Osteocyte (in vitro differentiated cells): ENCODE results near the gene PTK7. TPM values are rescaled to one million over a fixed set of nuclear protein-coding genes. Genes with fewer than 3 reads are reported as not detected.

Source experiments
- DNase-seq: peaks from one replicate; pipeline ENCODE4 v3.0.0; 2021; ENCODE audit warnings: mixed read lengths; ENCODE audit not compliant: unreplicated experiment; ENCODE audit errors: extremely low spot score
- H3K27ac Mint-ChIP-seq: one replicate; pipeline ENCODE4 v1.8.0; 2021; ENCODE audit warnings: mild to moderate bottlenecking, mixed read lengths; ENCODE audit not compliant: unreplicated experiment
- H3K27me3 Mint-ChIP-seq: one replicate; pipeline ENCODE4 v1.8.0; 2021; ENCODE audit warnings: mixed read lengths; ENCODE audit not compliant: unreplicated experiment
- H3K36me3 Mint-ChIP-seq: one replicate; pipeline ENCODE4 v1.8.0; 2021; ENCODE audit warnings: mixed read lengths; ENCODE audit not compliant: unreplicated experiment
- H3K4me1 Mint-ChIP-seq: one replicate; pipeline ENCODE4 v1.8.0; 2021; ENCODE audit warnings: mixed read lengths; ENCODE audit not compliant: unreplicated experiment
- H3K4me3 Mint-ChIP-seq: one replicate; pipeline ENCODE4 v1.8.0; 2021; ENCODE audit warnings: mild to moderate bottlenecking, moderate library complexity, mixed read lengths; ENCODE audit not compliant: unreplicated experiment
- H3K9me3 Mint-ChIP-seq: one replicate; pipeline ENCODE4 v1.8.0; 2021; ENCODE audit warnings: mixed read lengths; ENCODE audit not compliant: unreplicated experiment
- total RNA-seq: library from RNA; stranded (reverse); gene quantifications from 2 replicates; pipeline ENCODE4 v1.2.1, GENCODE V29; 2021
- TF ChIP-seq, protein P1 (sequence below): fragments of 200-600 bp; sonication (generic); IDR thresholded peaks from 2 replicates; pipeline ENCODE4 v1.5.0; 2021; ENCODE audit warnings: antibody characterized with exemption, mild to moderate bottlenecking, moderate library complexity

The PTK7 gene
- total RNA-seq, 1 donor from 2014 or later, result 183 TPM

DNA sequence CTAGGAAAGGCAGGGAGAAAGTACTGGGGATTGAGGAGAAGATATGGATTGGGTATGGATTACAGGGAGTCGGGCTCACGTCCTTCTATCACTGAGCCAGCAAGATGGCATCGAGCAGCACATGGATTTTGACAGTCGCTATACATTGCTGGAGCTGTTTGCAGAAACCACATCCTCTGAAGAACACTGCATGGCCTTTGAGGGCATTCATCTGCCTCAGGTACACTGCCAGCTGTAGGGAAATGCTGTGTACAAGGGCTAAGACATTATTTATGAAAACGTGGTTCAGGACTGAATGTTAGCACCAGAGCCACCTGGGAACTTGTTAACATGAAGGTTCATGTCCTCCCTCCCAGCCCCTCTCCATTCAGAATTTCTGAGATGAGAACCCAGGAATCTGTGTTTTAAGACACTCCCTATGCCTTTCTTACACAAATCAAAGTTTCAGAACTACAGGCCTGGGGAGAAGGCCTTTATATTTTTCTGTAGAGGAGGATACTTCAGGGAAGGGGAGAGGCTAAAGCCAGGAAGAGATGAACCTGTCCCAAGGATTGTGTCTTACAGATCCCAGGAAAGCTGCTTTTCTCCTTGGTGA is 109.4 kb downstream of the PTK7 start:
- H3K27me3 Mint-ChIP-seq, result no peaks in the 10 kb centered on the region
- TF ChIP-seq, protein P1, sequence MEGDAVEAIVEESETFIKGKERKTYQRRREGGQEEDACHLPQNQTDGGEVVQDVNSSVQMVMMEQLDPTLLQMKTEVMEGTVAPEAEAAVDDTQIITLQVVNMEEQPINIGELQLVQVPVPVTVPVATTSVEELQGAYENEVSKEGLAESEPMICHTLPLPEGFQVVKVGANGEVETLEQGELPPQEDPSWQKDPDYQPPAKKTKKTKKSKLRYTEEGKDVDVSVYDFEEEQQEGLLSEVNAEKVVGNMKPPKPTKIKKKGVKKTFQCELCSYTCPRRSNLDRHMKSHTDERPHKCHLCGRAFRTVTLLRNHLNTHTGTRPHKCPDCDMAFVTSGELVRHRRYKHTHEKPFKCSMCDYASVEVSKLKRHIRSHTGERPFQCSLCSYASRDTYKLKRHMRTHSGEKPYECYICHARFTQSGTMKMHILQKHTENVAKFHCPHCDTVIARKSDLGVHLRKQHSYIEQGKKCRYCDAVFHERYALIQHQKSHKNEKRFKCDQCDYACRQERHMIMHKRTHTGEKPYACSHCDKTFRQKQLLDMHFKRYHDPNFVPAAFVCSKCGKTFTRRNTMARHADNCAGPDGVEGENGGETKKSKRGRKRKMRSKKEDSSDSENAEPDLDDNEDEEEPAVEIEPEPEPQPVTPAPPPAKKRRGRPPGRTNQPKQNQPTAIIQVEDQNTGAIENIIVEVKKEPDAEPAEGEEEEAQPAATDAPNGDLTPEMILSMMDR, result no peak
- no peak overlapping the region for H3K27ac Mint-ChIP-seq
- H3K9me3 Mint-ChIP-seq, result no peaks in the 10 kb centered on the region
- no peak overlapping the region for H3K4me3 Mint-ChIP-seq
- DNase-seq, result no peak
- peaks cover 15% of the 10 kb centered on the region for H3K36me3 Mint-ChIP-seq
- peaks cover 27% of the 10 kb centered on the region for H3K4me1 Mint-ChIP-seq

- H3K27ac Mint-ChIP-seq, result no peak overlapping the region
Measured at GRCh38 chr6:43186019-43186418, 109.9 kb downstream of the PTK7 start.

GRCh38 chr6:43186706-43187105 is 110.6 kb downstream of the PTK7 start:
- no peak overlapping the region for H3K4me3 Mint-ChIP-seq
- no peaks in the 10 kb centered on the region for H3K9me3 Mint-ChIP-seq
- TF ChIP-seq, protein P1, result no peak
- H3K27me3 Mint-ChIP-seq, result no peaks in the 10 kb centered on the region
- H3K4me1 Mint-ChIP-seq, result peaks cover 20% of the 10 kb centered on the region
- no peak for DNase-seq
- no peak overlapping the region for H3K27ac Mint-ChIP-seq
- H3K36me3 Mint-ChIP-seq, result peaks cover 15% of the 10 kb centered on the region

More at GRCh38 chr6:43186019-43186418, 109.9 kb downstream of the PTK7 start:
- Mint-ChIP-seq H3K27me3 (no peaks in the 10 kb centered on the region), H3K4me1 (peaks cover 26% of the 10 kb centered on the region), H3K4me3 (no peak overlapping the region), H3K36me3 (peaks cover 15% of the 10 kb centered on the region), H3K9me3 (no peaks in the 10 kb centered on the region)
- no peak for DNase-seq
- TF ChIP-seq, protein P1, result no peak

GRCh38 chr6:43187821-43188220 is 111.7 kb downstream of the PTK7 start:
- H3K27me3 Mint-ChIP-seq, result no peaks in the 10 kb centered on the region
- H3K9me3 Mint-ChIP-seq, result no peaks in the 10 kb centered on the region
- DNase-seq, result no peak
- peaks cover 14% of the 10 kb centered on the region for H3K4me1 Mint-ChIP-seq
- H3K4me3 Mint-ChIP-seq, result no peak overlapping the region
- TF ChIP-seq, protein P1, result no peak
- no peak overlapping the region for H3K27ac Mint-ChIP-seq
- peaks cover 18% of the 10 kb centered on the region for H3K36me3 Mint-ChIP-seq

DNA sequence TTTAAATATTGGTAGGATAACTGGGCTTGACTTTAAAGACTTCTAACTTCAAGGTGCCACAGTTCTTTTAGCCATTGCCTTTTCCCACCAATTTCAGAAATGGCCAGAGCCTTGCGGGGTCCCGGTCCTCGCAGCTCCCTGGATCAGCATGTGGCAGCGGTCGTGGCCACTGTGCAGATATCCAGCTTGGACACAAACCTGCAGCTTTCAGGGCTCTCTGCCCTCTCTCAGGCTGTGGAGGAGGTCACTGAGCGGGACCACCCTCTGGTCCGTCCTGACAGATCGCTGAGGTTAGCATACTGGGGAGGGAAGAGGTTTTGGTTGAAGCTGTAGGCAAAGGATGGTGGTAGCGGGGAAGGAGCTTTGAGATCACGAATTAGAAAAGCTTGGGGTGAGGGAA is 112.3 kb downstream of the PTK7 start:
- H3K27ac Mint-ChIP-seq, result no peak overlapping the region
- DNase-seq, result no peak
- H3K4me1 Mint-ChIP-seq, result peaks cover 8% of the 10 kb centered on the region
- peaks cover 24% of the 10 kb centered on the region for H3K36me3 Mint-ChIP-seq
- TF ChIP-seq, protein P1, result no peak
- no peaks in the 10 kb centered on the region for H3K27me3 Mint-ChIP-seq
- no peaks in the 10 kb centered on the region for H3K9me3 Mint-ChIP-seq
- H3K4me3 Mint-ChIP-seq, result no peak overlapping the region
